RWPE2 (cell line): Measurements from ENCODE around the gene ANKRD33B.

Experiments used
- ATAC-seq: fragments of 200-7000 bp; cut with Tn5 transposase; 3 replicates; pipeline ENCODE4 v1.9.1; 2021; ENCODE audit warnings: low read depth
- DNase-seq: peaks from one replicate; pipeline ENCODE4 v3.0.0-alpha.2; 2020; ENCODE audit warnings: low spot score
- H3K27ac ChIP-seq: fragments of 450-650 bp; 2 replicates; pipeline ENCODE4 v1.5.1; 2017; ENCODE audit warnings: mild to moderate bottlenecking; ENCODE audit not compliant: poor library complexity, severe bottlenecking
- H3K27me3 ChIP-seq: fragments of 250-450 bp; sonication (Bioruptor Pico); 2 replicates; pipeline ENCODE4 v1.5.1; 2021; ENCODE audit warnings: mild to moderate bottlenecking, moderate library complexity; ENCODE audit not compliant: insufficient read depth, poor library complexity, severe bottlenecking
- H3K36me3 ChIP-seq: fragments of 250-450 bp; sonication (Bioruptor Pico); 2 replicates; pipeline ENCODE4 v1.5.1; 2020; ENCODE audit warnings: low read depth, mild to moderate bottlenecking, moderate library complexity
- H3K4me1 ChIP-seq: fragments of 250-450 bp; sonication (Bioruptor Pico); 2 replicates; pipeline ENCODE4 v1.5.1; 2021; ENCODE audit warnings: mild to moderate bottlenecking, moderate library complexity; ENCODE audit not compliant: insufficient read depth, poor library complexity, severe bottlenecking
- H3K4me3 ChIP-seq: fragments of 250-450 bp; sonication (Bioruptor Pico); 2 replicates; pipeline ENCODE4 v1.5.1; 2021; ENCODE audit warnings: mild to moderate bottlenecking, moderate library complexity; ENCODE audit not compliant: severe bottlenecking
- H3K9me3 ChIP-seq: fragments of 250-450 bp; sonication (Bioruptor Pico); 2 replicates; pipeline ENCODE4 v1.5.1; 2021; ENCODE audit warnings: mild to moderate bottlenecking, moderate library complexity; ENCODE audit not compliant: severe bottlenecking
- TF ChIP-seq, protein P1 (sequence below): fragments of 450-650 bp; IDR thresholded peaks from one replicate; pipeline ENCODE4 v1.5.1; 2017; ENCODE audit warnings: mild to moderate bottlenecking, moderate library complexity; ENCODE audit not compliant: poor library complexity, severe bottlenecking

The ANKRD33B gene

DNA sequence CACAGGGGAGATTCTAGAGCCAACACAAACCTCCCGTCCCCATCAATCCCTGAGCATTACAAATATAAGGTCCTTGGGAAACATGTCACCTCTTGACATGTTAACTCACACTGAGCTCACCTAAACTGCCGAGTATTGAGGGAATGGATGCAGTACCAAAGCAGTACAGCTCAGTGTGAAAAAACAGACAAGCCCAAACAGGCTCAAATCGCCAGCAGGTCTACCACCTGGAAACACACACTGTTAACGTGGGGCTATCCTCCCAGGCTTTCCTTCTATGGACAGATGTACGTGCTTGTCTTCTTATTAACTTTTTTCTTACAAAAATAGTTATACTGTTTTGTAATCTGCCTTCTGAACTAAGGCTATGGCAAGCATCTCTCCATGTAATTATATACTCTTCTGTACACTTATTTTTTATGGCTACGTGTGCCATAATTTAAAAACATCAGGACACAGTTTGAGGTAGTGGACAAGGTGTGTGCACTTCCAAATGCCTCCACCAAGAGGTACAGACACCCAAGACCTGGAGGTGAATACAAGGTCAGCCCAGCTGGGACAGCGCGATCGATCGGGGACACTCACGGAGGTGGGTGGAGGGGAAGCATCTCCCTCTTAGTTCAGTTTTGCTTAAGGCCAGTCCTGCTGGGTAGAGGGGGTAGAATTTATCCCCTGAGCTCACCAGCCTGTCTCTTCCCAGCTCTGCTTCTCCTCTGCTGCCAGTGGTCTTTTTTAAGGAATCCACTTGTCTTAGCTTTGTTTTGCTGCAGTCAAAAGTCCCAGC, 120.6 kb downstream of the ANKRD33B start:
- Histone ChIP-seq H3K4me3 (no peak overlapping the region), H3K36me3 (peaks cover 46% of the 10 kb centered on the region), H3K9me3 (no peaks in the 10 kb centered on the region), H3K4me1 (peaks cover 9% of the 10 kb centered on the region), H3K27ac (no peak overlapping the region), H3K27me3 (no peaks in the 10 kb centered on the region)
- DNase-seq (peak; percentile 42), ATAC-seq (peak; percentile 81)
- TF ChIP-seq, protein P1, sequence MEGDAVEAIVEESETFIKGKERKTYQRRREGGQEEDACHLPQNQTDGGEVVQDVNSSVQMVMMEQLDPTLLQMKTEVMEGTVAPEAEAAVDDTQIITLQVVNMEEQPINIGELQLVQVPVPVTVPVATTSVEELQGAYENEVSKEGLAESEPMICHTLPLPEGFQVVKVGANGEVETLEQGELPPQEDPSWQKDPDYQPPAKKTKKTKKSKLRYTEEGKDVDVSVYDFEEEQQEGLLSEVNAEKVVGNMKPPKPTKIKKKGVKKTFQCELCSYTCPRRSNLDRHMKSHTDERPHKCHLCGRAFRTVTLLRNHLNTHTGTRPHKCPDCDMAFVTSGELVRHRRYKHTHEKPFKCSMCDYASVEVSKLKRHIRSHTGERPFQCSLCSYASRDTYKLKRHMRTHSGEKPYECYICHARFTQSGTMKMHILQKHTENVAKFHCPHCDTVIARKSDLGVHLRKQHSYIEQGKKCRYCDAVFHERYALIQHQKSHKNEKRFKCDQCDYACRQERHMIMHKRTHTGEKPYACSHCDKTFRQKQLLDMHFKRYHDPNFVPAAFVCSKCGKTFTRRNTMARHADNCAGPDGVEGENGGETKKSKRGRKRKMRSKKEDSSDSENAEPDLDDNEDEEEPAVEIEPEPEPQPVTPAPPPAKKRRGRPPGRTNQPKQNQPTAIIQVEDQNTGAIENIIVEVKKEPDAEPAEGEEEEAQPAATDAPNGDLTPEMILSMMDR, result no peak

DNA sequence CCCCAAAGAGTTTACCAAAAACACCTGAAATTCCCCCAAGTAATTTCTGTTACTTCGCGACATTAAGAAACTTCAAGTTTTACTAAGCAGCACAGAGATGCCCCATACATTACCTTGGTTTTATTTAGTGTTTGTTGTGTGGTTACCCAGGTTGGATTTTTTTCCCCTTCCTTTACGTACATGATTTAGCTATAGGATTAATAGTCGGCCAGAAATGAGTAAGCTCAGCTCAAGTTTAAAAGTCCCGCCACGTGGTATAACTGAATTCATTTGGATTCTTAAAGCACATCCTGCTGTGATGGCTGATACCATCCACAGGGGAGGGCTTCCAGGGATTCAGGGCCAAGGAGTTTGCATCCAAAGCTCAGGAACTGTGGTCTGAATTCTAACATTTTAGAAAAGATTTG, 121.2 kb downstream of the ANKRD33B start:
- no peak for DNase-seq
- Histone ChIP-seq H3K27me3 (no peaks in the 10 kb centered on the region), H3K4me1 (peaks cover 9% of the 10 kb centered on the region), H3K27ac (no peak overlapping the region), H3K9me3 (no peaks in the 10 kb centered on the region), H3K36me3 (peaks cover 40% of the 10 kb centered on the region), H3K4me3 (no peak overlapping the region)
- TF ChIP-seq, protein P1, result no peak
- ATAC-seq, result no peak

DNA sequence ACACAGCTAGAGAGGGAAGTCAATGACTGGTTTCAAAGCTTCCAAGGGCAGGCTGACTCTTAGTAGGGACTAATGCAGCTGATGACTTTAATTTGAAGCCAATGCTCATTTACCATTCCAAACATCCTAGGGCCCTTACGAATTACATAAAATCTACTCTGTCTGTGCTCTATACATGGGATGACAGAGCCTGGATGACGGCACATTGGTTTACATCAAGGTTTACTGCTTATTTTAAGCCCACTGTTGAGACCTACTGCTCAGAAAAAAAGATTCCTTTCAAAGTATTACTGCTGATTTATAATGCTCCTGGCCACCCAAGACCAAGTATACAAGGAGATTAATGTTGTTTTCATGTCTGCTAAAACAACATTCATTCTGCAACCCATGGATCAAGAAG, 123.0 kb downstream of the ANKRD33B start:
- ATAC-seq, result no peak
- Histone ChIP-seq H3K4me3 (no peak overlapping the region), H3K36me3 (peaks cover 38% of the 10 kb centered on the region)

DNA sequence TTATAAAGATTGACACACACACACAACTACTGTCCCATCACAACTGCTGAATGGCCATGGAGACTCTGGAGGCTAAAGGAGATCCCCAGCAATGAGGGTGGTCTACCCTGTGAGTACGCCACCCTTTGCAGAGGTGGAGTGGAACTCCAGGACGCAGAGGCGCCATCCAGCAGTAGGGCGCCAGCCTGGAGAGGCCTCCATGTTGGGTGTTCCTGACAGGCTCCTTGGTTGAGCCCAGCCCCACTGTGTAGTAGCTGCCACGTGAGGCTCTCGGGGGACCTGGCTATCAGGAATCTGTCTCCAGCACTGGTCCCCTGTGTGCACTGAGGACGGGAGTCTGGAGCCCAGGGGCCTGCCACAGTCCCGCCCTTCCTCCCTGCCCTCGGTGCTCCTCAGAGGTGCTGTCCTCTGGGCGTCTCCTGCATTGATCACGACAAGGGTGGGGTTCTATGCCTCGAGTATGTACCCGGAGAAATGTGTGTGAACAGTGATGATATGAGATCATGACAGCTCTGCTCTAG, 124.8 kb downstream of the ANKRD33B start:
- Histone ChIP-seq H3K36me3 (peaks cover 31% of the 10 kb centered on the region), H3K4me1 (peaks cover 17% of the 10 kb centered on the region), H3K27me3 (no peaks in the 10 kb centered on the region), H3K27ac (no peak overlapping the region), H3K4me3 (no peak overlapping the region), H3K9me3 (no peaks in the 10 kb centered on the region)
- DNase-seq, result peak; percentile 58
- TF ChIP-seq, protein P1, result no peak
- no peak for ATAC-seq

More for the DNA sequence above, 123.0 kb downstream of the ANKRD33B start:
- H3K27me3 ChIP-seq, result no peaks in the 10 kb centered on the region
- no peak overlapping the region for H3K27ac ChIP-seq
- peaks cover 12% of the 10 kb centered on the region for H3K4me1 ChIP-seq
- H3K9me3 ChIP-seq, result no peaks in the 10 kb centered on the region
- no peak for DNase-seq
- TF ChIP-seq, protein P1, result no peak
